Measurements from ENCODE around the gene MEIS3.

DNA sequence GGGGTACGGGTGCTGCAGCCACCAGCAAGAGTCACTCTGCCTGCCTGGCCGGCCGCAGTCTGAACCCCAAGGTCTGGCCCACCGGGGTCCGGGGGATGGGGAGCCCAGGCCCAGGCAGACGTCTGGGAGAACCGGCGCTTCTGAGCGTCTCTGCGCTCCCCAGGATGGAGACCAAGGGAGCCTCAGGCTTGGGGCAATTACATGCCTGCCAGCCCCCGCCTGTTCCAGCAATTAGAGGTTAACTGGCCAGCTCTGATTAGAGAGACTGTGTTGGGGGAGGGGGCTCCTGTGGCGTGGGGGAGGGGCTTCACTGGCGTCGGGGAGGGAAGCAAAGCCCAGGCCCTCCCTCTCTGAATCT, 11.9 kb downstream of the MEIS3 start:
- no peak for TF ChIP-seq EZH2phosphoT487 (IDR thresholded peaks at IDR 0.05; ENCODE audit: insufficient read depth, low read depth)
- no peak for TF ChIP-seq EZH2 (IDR thresholded peaks at IDR 0.05; ENCODE audit: insufficient read depth, poor library complexity, severe bottlenecking)
